Fibroblast of villous mesenchyme (primary cell): Measurements from ENCODE around the gene DSTYK. TPM values are rescaled to one million over a fixed set of nuclear protein-coding genes. Genes with fewer than 3 reads are reported as not detected.
A peak's percentile ranks its signal among the peaks of the same experiment; 100 is the strongest.
"Not testable (repeated sequence)": the region's sequence is repeated elsewhere in the genome, so short reads cannot be mapped to it uniquely, and the experiment has no call there.

ENCODE experiments used
- DNase-seq: peaks from one replicate; pipeline ENCODE4 v3.0.0-alpha.2; 2010; ENCODE audit warnings: low read depth
- H3K4me3 ChIP-seq: 2 replicates; pipeline ENCODE4 v1.5.1; 2011; ENCODE audit warnings: low read depth, mild to moderate bottlenecking, low read length
- total RNA-seq: library from RNA; depleted of rRNA; stranded (reverse); fragments of >200 nt; gene quantifications from 2 replicates; pipeline ENCODE4 v1.2.3, GENCODE V29; 2012
- TF ChIP-seq, protein P1 (sequence below): IDR thresholded peaks from 2 replicates; pipeline ENCODE4 v1.5.1; 2012; ENCODE audit warnings: low read depth, mild to moderate bottlenecking, low read length; ENCODE audit not compliant: insufficient read depth

DSTYK gene
- total RNA-seq, 1 donor, result 22.0 TPM

- no peak overlapping the region for H3K4me3 ChIP-seq
- TF ChIP-seq, protein P1, sequence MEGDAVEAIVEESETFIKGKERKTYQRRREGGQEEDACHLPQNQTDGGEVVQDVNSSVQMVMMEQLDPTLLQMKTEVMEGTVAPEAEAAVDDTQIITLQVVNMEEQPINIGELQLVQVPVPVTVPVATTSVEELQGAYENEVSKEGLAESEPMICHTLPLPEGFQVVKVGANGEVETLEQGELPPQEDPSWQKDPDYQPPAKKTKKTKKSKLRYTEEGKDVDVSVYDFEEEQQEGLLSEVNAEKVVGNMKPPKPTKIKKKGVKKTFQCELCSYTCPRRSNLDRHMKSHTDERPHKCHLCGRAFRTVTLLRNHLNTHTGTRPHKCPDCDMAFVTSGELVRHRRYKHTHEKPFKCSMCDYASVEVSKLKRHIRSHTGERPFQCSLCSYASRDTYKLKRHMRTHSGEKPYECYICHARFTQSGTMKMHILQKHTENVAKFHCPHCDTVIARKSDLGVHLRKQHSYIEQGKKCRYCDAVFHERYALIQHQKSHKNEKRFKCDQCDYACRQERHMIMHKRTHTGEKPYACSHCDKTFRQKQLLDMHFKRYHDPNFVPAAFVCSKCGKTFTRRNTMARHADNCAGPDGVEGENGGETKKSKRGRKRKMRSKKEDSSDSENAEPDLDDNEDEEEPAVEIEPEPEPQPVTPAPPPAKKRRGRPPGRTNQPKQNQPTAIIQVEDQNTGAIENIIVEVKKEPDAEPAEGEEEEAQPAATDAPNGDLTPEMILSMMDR, result no peak
- no peak for DNase-seq
Observed at GRCh38 chr1:205235951-205236350, 24.4 kb upstream of the DSTYK start.

DNA sequence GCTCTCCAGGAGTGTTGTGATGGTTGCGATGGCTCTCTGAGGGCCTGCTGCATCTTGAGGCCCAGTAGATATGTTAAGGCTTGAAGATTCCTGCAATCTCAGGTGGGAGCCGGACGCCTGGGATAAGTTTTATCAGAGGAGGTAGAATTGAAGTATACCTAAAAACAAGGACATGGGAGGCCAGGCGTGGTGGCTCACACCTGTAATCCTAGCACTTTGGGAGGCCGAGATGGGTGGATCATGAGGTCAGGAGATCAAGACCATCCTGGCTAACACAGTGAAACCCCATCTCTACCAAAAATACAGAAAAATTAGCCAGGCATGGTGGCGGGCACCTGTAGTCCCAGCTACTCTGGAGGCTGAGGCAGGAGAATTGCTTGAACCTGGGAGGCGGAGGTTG lies 22.5 kb upstream of the DSTYK start:
- not testable (repeated sequence) for DNase-seq, H3K4me3 ChIP-seq

GRCh38 chr1:205232945-205233397 lies 21.5 kb upstream of the DSTYK start:
- TF ChIP-seq, protein P1, result no peak
- DNase-seq, result no peak
- no peak overlapping the region for H3K4me3 ChIP-seq

- TF ChIP-seq, protein P1, result no peak
- H3K4me3 ChIP-seq, result no peak overlapping the region
- DNase-seq, result no peak
Observed at GRCh38 chr1:205232127-205232820, 20.8 kb upstream of the DSTYK start.

DNA sequence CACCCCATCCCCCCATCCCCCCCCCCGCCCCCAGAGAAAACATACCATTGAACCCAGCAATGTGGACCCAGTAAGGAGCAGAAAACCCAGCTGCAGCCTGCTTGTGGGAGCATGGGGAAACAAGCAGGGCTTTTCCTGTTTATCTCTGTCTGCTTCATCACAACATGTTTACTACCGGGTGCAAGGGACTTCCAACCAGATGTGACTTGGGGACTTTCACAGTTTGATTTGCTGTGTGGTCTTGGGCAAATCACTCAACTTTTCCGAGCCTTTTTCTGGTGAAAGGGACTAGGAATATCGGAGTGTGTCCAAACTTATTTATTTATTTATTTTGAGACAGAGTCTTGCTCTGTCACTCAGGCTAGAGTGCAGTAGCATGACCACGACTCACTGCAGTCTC lies 19.5 kb upstream of the DSTYK start:
- DNase-seq, result no peak
- TF ChIP-seq, protein P1, result no peak
- no peak overlapping the region for H3K4me3 ChIP-seq

DNA sequence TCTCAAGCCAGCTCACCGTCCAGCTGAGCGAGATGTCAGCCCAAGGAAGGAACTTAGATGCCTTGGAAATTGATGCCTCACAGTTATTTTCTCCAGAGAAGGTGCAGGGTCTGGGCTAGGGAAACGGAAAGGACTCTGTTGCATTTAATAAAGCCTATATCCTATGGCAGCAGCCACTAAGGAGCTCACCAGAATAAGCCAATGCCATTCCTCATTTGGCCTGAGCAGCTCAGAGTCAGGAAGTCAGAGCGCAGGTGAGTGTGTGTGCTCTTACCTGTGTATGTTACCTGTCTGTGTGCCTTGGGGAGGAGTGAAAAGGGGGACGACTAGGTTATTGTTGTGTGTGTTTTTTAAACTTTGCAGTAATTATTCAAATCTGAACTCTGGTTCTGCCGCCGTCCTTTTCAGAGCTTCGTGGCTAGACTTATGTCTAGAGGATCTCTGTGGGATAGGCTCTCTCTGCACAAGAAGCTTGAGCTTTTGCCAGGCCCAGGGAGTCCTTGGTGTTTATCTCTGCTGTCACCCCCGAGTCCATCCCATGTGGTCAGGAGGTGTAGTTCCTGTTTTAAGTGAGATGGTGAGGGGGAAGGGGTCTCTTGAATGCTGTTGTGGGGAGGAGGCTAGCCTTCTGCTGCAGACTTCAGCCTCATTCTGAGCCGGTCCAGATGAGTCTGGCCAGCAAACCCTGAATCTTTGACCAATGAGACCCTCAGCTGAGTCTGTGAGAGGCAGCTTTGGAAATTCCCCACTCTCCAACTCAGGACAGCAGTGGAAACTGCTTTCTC lies 18.6 kb upstream of the DSTYK start:
- no peak for DNase-seq
- no peak overlapping the region for H3K4me3 ChIP-seq

DNA sequence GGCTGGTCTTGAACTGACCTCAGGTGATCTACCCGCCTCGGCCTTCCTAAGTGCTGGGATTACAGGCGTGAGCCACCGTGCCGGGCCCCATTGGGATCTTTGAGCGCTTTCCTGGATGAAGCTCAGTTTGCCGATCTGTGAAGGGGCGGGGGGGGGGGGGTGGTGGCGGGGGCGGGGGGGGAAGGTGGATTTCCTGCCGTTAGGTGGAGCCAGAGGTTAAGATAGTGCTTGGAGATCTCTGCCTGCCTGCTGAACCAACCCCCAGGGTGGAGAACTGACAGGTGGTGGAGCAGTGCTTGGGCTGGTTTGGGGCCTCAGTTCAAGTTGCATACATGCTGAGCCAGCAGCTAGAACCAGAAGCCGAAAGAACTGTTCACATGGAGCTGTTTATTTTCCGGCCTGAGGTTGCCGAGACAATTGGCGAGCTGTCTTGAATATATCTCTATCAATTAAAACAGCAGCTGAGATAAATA lies 17.9 kb upstream of the DSTYK start:
- DNase-seq, result peak; percentile 59
- peak overlapping the region; percentile 25 for H3K4me3 ChIP-seq
- TF ChIP-seq, protein P1, result peak; percentile 11

More for the DNA sequence above, 18.6 kb upstream of the DSTYK start:
- TF ChIP-seq, protein P1, result no peak
